KMS-11 (cell line): Measurements from ENCODE around the gene APOL4.

Source experiments
- H2AFZ ChIP-seq: fragments of 200-600 bp; sonication (generic); 2 replicates; pipeline ENCODE4 v1.6.1; 2016; ENCODE audit warnings: antibody characterized with exemption, mixed run types, low read depth
- H3K27ac ChIP-seq: fragments of 200-600 bp; sonication (generic); 2 replicates; pipeline ENCODE4 v1.6.1; 2016; ENCODE audit warnings: mild to moderate bottlenecking, mixed run types
- H3K27me3 ChIP-seq: fragments of 200-600 bp; sonication (generic); 2 replicates; pipeline ENCODE4 v1.6.1; 2017; ENCODE audit warnings: mild to moderate bottlenecking, low read depth, mixed run types, moderate library complexity; ENCODE audit not compliant: insufficient read depth
- H3K36me3 ChIP-seq: fragments of 200-600 bp; sonication (generic); 2 replicates; pipeline ENCODE4 v1.6.1; 2017; ENCODE audit warnings: mild to moderate bottlenecking, mixed run types; ENCODE audit not compliant: insufficient read depth
- H3K4me1 ChIP-seq: fragments of 200-600 bp; sonication (generic); 2 replicates; pipeline ENCODE4 v1.6.1; 2016; ENCODE audit warnings: mild to moderate bottlenecking, low read depth, mixed run types; ENCODE audit not compliant: poor library complexity, severe bottlenecking
- H3K4me2 ChIP-seq: fragments of 200-600 bp; sonication (generic); 2 replicates; pipeline ENCODE4 v1.7.0; 2016; ENCODE audit warnings: mild to moderate bottlenecking, mixed run types
- H3K4me3 ChIP-seq: fragments of 200-600 bp; sonication (generic); IDR thresholded peaks from 2 replicates; pipeline ENCODE4 v1.6.1; 2017; ENCODE audit warnings: low read depth, low read length, mixed read lengths; ENCODE audit not compliant: insufficient read depth
- H3K79me2 ChIP-seq: fragments of 200-600 bp; sonication (generic); 2 replicates; pipeline ENCODE4 v1.6.1; 2016; ENCODE audit warnings: low read depth, mixed run types; ENCODE audit not compliant: insufficient read depth
- H3K9ac ChIP-seq: fragments of 200-600 bp; sonication (generic); 2 replicates; pipeline ENCODE4 v1.6.1; 2016; ENCODE audit warnings: mild to moderate bottlenecking, mixed run types
- H4K20me1 ChIP-seq: fragments of 200-600 bp; sonication (generic); 2 replicates; pipeline ENCODE4 v1.6.1; 2016; ENCODE audit warnings: mild to moderate bottlenecking, mixed run types; ENCODE audit not compliant: insufficient read depth
- TF ChIP-seq, protein P1 (sequence below): fragments of 200-600 bp; sonication (generic); conservative IDR thresholded peaks from 2 replicates; pipeline ENCODE4 v1.6.1; 2017; ENCODE audit warnings: low read depth, mild to moderate bottlenecking, antibody characterized with exemption, low read length, moderate library complexity, mixed read lengths

The APOL4 gene

DNA sequence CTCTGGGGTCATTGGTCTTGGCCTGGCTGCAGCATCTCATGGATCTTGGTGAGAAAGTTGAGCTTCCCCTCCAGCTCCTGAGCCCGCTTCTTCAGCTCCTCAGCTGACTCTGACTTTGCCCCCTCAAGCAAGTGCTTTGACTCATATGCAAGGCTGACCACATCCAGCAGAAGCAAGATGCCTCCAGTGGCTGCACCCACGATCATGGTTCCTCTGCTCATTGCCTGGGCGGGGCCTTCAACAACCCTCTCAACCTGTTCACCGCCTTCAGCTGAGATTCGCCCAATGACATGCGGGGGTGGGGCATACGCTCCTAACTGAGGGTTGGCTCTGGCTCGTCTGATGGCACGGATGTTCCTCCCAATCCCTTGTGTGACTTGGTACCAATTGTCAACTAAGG lies 25.8 kb upstream of the APOL4 start:
- no peak overlapping the region for H2AFZ ChIP-seq
- no peaks in the 10 kb centered on the region for H4K20me1 ChIP-seq
- peaks cover 5% of the 10 kb centered on the region for H3K4me1 ChIP-seq

DNA sequence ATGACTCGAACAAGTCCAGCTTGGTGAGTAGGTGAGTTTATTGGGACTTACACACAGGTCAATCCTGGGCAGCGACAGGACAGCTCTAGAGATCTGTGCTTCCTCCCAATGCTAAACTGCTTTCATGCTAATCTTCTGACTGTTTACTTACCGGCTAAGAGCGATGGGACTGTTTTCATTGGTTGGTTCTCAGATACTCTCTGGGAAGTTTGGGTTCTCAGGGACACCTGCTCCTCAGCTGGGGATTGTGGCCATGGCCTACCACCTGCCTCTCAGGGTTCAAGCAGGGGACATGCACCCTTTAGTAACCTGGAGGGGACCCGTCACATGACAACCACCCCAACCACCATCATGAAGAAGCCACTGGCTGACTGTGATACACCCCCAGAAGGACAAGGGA lies 24.6 kb upstream of the APOL4 start:
- Histone ChIP-seq H3K27me3 (no peaks in the 10 kb centered on the region), H3K36me3 (no peaks in the 10 kb centered on the region), H3K79me2 (no peaks in the 10 kb centered on the region), H3K27ac (no peak overlapping the region), H3K9ac (no peak overlapping the region), H3K4me1 (peaks cover 15% of the 10 kb centered on the region), H2AFZ (no peak overlapping the region), H3K4me2 (no peak overlapping the region), H3K4me3 (no peak overlapping the region), H4K20me1 (no peaks in the 10 kb centered on the region)
- TF ChIP-seq, protein P1, sequence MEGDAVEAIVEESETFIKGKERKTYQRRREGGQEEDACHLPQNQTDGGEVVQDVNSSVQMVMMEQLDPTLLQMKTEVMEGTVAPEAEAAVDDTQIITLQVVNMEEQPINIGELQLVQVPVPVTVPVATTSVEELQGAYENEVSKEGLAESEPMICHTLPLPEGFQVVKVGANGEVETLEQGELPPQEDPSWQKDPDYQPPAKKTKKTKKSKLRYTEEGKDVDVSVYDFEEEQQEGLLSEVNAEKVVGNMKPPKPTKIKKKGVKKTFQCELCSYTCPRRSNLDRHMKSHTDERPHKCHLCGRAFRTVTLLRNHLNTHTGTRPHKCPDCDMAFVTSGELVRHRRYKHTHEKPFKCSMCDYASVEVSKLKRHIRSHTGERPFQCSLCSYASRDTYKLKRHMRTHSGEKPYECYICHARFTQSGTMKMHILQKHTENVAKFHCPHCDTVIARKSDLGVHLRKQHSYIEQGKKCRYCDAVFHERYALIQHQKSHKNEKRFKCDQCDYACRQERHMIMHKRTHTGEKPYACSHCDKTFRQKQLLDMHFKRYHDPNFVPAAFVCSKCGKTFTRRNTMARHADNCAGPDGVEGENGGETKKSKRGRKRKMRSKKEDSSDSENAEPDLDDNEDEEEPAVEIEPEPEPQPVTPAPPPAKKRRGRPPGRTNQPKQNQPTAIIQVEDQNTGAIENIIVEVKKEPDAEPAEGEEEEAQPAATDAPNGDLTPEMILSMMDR: no peak

More for the DNA sequence above, 25.8 kb upstream of the APOL4 start:
- H3K4me2 ChIP-seq: no peak overlapping the region
- H3K27me3 ChIP-seq: no peaks in the 10 kb centered on the region
- no peak overlapping the region for H3K9ac ChIP-seq
- TF ChIP-seq, protein P1: no peak
- no peak overlapping the region for H3K27ac ChIP-seq
- no peak overlapping the region for H3K4me3 ChIP-seq
- H3K79me2 ChIP-seq: no peaks in the 10 kb centered on the region
- no peaks in the 10 kb centered on the region for H3K36me3 ChIP-seq

DNA sequence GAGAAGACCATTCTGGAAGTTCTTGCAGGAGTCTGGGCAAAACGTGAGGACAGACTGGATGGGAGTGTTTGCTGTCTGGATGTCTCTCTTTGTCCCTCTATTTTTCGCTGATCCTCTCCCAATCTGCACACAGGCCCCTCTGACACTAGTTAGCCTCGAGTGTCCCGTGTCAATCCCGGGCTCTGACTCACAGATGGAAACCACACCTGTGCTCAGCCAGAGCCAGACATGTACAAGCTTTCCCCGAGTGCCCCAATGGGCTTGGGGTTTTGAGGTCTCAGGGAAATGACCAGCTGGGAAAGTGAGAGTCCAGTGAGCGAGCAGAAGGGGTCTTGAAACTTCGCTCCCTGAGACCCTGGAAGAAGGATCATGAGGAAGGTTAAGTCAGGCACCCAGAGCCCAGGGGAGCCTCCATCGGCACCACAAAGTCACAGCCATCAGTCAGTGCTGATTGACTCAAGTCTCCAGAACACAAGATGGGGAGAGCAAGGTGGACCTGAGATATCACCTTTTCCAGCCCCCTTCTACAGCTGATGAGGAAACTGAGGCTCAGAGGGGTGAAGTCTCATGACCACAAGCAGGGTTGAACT lies 23.8 kb upstream of the APOL4 start:
- no peaks in the 10 kb centered on the region for H4K20me1 ChIP-seq
- no peaks in the 10 kb centered on the region for H3K27me3 ChIP-seq
- H3K4me1 ChIP-seq: peaks cover 13% of the 10 kb centered on the region
- no peak overlapping the region for H3K4me3 ChIP-seq
- no peaks in the 10 kb centered on the region for H3K36me3 ChIP-seq
- H3K9ac ChIP-seq: no peak overlapping the region
- no peaks in the 10 kb centered on the region for H3K79me2 ChIP-seq
- H2AFZ ChIP-seq: no peak overlapping the region
- no peak overlapping the region for H3K4me2 ChIP-seq
- TF ChIP-seq, protein P1: no peak
- no peak overlapping the region for H3K27ac ChIP-seq

DNA sequence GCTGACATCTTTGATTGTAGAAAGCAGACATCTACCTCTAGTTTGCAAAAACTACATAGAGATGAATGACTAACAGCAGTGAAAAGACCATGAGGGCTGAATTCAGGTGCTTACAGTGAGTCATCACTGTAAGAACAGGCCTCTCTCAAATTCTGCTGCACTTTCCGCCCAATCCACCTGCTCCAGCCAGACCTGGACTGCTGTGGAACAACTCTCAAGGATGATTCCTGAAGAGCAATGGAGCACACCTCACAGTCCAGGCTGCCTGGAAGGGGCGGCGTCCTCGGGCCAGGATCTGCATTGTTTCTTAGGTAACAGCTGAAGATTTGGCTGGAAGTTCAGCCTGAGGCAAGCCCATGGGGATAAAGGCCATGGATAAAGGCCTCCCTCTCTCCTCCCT lies 22.6 kb upstream of the APOL4 start:
- no peak overlapping the region for H3K4me2 ChIP-seq
- H3K9ac ChIP-seq: no peak overlapping the region
- no peaks in the 10 kb centered on the region for H3K27me3 ChIP-seq
- H3K36me3 ChIP-seq: no peaks in the 10 kb centered on the region
- no peak overlapping the region for H3K27ac ChIP-seq
- TF ChIP-seq, protein P1: no peak
- H3K4me3 ChIP-seq: no peak overlapping the region
- H2AFZ ChIP-seq: no peak overlapping the region
- H3K4me1 ChIP-seq: peaks cover 13% of the 10 kb centered on the region
- H4K20me1 ChIP-seq: no peaks in the 10 kb centered on the region
- H3K79me2 ChIP-seq: no peaks in the 10 kb centered on the region
